Islet precursor cell (in vitro differentiated cells): ENCODE data around the gene GOLIM4.

Experiments
- DNase-seq: peaks from one replicate; pipeline ENCODE4 v3.0.0-alpha.2; 2018

The GOLIM4 gene

DNA sequence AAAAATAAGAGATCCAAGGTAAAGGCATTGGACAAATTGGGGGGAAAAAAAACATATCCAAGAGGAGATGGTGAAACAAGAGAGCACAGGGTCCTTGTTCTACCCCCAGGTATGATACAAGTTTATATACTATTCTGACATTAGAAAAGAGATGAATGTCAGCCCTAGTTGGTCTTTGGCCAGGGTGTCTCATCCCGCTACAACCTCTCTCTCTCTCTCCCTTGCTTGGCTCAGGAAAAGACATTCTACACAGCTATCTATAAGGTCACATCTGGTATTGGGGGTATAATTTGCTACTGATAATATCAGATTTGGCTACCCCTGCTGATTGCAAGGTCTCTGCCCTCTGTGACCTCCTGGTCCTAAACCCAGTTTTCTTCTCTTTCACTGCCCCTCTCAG lies 117.2 kb downstream of the GOLIM4 start:
- no peak for DNase-seq

DNA sequence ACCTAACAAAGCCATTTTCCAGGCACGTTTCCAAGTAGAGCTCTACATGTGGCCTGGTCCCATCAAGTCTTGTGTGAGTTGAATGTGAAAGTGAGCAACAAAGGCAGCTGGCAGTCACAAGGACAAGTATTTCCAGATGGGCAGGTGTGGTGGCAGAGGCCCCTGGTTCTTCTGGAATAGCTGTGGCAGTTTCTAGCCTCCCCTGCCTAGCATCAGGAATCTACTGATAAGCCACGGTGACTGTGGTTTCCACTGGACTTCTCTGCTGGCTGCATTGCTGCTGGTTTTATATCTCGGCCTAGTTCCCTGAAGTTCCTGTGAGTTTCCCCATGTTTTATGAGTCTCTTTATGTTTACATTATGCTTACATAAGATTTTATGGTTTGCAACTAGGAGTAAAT lies 117.7 kb downstream of the GOLIM4 start:
- DNase-seq: peak; percentile 55

DNA sequence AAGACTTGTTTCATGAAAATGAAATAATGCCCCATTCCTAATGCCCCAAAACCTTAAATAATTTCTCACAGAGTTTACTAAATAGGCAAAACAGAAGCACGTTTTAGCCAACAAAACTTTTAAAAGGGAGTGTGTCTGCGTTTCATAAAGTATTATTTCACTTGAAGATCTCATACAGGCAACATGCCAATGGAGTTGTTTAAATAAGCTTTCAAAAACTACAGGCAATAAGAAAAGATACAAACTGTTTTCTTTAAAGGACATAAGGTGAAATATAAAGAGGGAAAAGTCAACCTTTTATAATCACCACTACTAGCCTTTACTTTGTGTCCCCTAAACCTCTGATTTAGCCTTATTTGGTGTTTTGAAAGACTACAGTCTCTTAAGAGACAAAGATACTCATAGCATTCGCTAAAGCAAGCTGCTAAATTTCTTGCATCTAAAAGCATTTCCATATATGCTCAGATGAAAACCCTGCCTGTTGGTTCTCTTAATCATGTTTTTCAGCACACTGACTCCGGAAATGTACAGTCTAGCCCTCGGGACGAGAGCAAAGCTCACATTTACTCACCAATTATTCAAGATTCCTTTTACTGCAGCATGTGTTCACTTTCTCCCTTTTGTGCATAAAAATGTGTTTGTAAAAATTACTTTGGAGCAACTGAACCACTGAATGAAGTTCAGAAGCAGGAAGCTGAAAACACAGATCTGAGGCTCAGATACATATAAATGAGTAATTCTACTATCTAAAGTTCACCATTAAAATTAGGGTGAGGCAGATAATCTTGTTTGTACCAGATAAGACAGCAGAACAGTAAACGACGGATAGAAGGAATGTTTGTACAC lies 119.0 kb downstream of the GOLIM4 start:
- DNase-seq: no peak

DNA sequence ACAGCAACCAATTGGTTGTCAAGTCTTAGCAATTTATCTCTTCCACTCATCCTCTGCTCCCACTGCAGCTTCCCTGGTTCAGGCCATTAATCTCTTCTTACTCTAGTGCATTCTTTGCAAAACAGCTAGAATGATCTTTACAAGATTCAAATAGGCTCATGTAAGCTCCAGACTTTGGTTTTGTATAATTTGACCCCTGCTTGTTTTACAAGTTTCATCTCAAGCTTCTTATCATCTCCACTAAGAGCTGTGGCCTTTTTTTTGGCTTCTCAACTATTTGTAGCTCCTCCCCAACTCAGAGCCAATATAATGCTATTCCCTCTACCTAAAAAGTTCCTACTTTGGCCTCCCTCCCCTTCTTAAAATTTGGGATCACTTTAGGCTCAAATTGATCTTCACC lies 121.8 kb downstream of the GOLIM4 start:
- DNase-seq: no peak

DNA sequence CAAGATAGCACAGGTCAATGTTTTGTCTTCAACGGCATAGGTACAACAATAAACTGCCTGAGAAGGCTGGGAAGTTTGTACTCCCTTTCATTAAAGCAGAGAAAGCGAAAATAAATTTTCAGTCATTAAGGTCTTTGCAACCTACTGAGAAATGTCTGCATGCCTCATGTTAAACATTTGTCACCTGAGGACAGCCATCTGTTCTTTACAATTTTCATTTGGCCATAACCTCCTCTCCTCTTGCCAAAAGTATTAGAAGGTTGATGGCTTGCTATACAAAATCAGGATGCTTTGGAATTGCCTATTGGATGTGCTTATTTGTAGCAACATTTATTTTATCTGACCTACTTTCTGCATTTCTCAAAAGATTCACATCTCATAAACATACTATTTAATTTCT lies 122.7 kb downstream of the GOLIM4 start:
- no peak for DNase-seq

GRCh38 chr3:167972502-167972901 lies 123.2 kb downstream of the GOLIM4 start:
- DNase-seq: no peak

GRCh38 chr3:167969548-167969947 lies 126.2 kb downstream of the GOLIM4 start:
- no peak for DNase-seq

DNA sequence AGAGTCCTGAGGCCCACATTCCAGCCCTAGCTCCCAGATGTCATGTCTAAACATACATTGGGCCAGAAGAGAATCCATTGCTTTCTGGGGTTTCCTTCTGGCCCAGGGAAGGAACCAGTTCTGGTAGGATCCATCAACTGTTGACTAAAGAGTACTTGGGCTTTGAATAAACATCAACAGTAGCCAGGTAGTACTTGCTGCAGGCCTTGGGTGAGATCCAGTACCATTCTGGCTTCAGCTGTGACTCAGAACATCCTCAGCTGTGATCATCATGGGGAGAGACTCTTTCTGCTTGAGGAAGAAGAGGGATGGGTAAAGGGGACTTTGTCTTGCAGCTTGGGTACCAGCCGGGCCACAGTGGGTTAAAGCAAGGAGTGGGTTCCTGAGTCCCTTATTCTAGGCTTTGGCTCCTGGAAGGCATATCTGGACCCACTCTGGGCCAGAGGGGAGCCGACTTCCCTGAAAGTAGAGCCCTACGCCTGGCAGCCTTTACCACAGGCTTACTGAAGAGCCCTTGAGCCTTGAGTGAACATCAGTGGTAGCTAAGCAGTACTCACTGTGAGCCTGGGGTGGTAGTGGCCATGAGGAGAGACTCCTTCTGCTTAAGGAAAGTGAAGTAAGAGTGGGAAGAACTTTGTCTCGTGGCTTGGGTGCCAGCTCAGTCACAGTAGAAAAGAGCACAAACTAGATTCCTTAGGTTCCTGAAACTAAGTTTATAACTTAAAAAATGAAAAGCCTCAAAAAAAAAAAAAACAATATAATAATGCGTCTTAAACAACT lies 128.3 kb downstream of the GOLIM4 start:
- no peak for DNase-seq
